NCI-H1048 (cell line): ENCODE data around the gene CABP4.
"Not testable (repeated sequence)": the region's sequence is repeated elsewhere in the genome, so short reads cannot be mapped to it uniquely, and the experiment has no call there.

ENCODE experiments used
- DNase-seq: peaks from one replicate; lab custom pipeline; 2025; lab: John Stamatoyannopoulos, UW

CABP4 gene

GRCh38 chr11:67453816-67454732 lies 1.1 kb upstream of the CABP4 start:
- no peak for DNase-seq

- DNase-seq: no peak
Measured at GRCh38 chr11:67456068-67456705, 1.0 kb downstream of the CABP4 start.

GRCh38 chr11:67457453-67457852 lies 2.3 kb downstream of the CABP4 start:
- no peak for DNase-seq

GRCh38 chr11:67458266-67458665 lies 3.1 kb downstream of the CABP4 start:
- DNase-seq: no peak

GRCh38 chr11:67463186-67463585 lies 8.0 kb downstream of the CABP4 start:
- no peak for DNase-seq

- DNase-seq: no peak
Measured at GRCh38 chr11:67463680-67464410, 8.7 kb downstream of the CABP4 start.

- peak; percentile 74 for DNase-seq
Measured at GRCh38 chr11:67464411-67465188, 9.4 kb downstream of the CABP4 start.

GRCh38 chr11:67465189-67465510 lies 10.0 kb downstream of the CABP4 start:
- DNase-seq: no peak

- not testable (repeated sequence) for DNase-seq
Measured at GRCh38 chr11:67465530-67465929, 10.4 kb downstream of the CABP4 start.

- DNase-seq: no peak
Measured at GRCh38 chr11:67466367-67466766, 11.2 kb downstream of the CABP4 start.

- no peak for DNase-seq
Measured at GRCh38 chr11:67466962-67467771, 12.0 kb downstream of the CABP4 start.

GRCh38 chr11:67468056-67468455 lies 12.9 kb downstream of the CABP4 start:
- no peak for DNase-seq

- no peak for DNase-seq
Measured at GRCh38 chr11:67468456-67468758, 13.3 kb downstream of the CABP4 start.

- peak; percentile 81 for DNase-seq
Measured at GRCh38 chr11:67468759-67469507, 13.8 kb downstream of the CABP4 start, which contains the start of gene TMEM134. TSS of gene TMEM134 (minus strand) at chr11:67469251. CDS start at chr11:67469192, 59 bp downstream.

GRCh38 chr11:67469508-67469811 lies 14.3 kb downstream of the CABP4 start:
- DNase-seq: no peak

- no peak for DNase-seq
Measured at GRCh38 chr11:67470337-67471002, 15.3 kb downstream of the CABP4 start.

GRCh38 chr11:67472882-67473281 lies 17.7 kb downstream of the CABP4 start:
- no peak for DNase-seq

- not testable (repeated sequence) for DNase-seq
Measured at GRCh38 chr11:67476692-67477091, 21.5 kb downstream of the CABP4 start.

GRCh38 chr11:67477344-67478050 lies 22.3 kb downstream of the CABP4 start:
- not testable (repeated sequence) for DNase-seq
